HCEC 1CT (cell line): ENCODE measurements around the gene GOLGA8N.
"Not testable (repeated sequence)": the region's sequence is repeated elsewhere in the genome, so short reads cannot be mapped to it uniquely, and the experiment has no call there.

Experiments used
- DNase-seq: peaks from one replicate; pipeline ENCODE4 v3.0.0-alpha.2; 2017

Gene GOLGA8N

DNA sequence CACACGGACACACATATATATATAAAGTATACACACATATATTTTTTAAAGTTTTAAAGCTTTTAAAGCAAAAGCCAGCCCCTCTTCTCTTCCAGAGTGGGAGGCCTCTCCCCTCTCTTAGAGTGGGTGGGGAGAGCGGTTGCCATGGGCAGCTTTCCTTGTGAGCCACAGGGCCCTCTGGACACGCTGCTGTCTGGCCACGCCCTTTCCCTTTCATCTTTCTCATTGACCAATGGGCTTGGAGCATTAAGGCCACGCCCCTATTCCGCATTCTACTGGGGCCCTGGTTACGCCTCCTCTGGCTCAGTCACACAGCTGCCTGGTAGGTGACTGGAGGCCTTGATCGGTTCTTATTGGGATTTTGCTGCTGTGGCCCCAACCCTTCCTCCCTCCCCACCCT lies at the start of gene GOLGA8N:
GOLGA8N (plus strand) TSS at position 306 of the 400 bp plus-strand sequence.
- not testable (repeated sequence) for DNase-seq

DNA sequence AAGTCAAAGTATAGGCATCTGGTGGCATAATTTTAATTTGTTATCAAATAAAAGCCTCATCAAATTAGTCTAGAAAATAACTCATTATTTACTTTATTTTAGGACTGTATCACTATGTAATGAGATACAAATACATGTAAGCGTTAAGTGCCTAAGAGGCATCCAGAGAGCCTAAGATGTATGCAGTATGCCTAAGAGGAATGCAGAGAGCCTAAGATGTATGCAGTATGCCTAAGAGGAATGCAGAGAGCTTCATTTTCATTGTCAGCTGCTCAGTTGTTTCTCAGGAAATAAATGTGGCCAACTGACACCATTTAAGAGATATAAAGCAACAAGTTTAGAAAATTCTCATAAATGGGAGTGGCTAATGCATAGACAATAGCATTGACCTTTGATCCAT lies 49.8 kb upstream of the GOLGA8N start:
- DNase-seq: not testable (repeated sequence)

DNA sequence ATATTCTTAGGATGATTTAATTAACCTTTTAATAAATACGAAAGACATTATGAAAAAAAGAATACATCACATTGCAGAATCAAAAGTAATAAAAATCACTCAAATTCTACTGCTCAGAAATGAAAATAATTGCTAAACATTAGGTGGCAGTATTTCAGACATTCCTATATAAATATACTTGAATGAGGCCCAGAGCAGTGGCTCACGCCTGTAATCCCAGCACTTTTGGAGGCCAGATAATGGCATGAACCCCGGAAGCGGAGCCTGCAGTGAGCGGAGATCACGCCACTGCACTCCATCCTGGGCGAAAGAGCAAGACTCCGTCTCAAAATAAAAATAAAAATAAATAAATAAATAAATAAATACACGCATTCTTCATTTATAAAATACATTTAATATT lies 48.1 kb upstream of the GOLGA8N start:
- not testable (repeated sequence) for DNase-seq

DNA sequence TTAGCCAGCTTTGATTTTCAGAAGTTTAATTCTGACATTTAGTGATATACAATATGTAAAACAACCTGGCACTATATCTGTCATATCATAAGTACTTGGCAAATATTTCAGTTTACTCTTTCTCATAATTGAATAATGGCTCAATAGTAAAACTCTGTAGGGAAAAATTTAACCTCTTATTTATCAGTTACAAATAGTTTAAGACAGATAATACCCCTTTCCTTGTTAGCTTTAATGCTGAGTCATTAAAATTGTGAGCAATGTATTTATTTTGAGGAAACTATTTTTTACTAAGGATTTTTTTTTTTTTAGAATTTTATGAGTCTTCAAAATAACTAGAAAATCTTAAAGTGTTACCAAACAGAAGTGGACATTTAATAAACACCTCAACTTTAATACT lies 38.7 kb upstream of the GOLGA8N start:
- not testable (repeated sequence) for DNase-seq

DNA sequence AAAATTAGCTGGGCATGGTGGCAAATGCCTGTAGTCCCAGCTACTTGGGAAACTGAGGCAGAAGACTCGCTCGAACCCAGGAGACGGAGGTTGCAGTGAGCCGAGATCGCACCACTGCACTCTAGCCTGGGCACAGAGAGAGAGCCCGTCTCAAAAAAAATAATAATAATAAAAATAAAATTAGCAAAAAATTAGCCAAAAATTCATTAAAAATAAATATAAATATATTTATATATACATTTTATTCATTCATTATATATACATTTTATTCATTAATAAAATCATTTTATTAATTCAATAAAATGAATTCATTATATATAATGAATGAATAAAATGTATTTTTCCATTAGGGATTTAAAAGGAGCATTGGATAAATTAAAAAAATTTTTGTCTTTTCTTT lies 31.1 kb upstream of the GOLGA8N start:
- DNase-seq: not testable (repeated sequence)

DNA sequence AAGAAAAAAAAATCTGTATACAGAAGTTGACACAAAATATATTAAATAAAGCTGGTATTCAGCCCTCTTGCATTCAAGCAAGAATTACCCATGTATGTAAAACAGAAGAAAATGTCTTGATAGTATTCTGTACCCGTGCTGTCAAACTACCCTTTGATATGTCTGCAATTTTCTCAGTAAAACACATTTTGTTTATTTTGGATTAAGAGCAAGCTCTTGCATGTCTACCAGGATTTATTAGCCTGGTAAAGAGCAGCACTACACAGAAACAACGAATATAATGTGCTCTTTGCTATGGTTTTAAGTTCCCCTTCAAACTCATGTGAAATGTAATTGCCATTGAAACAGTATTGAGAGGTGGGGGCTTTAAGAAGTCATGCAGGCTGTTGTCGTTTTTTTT lies 24.3 kb upstream of the GOLGA8N start:
- not testable (repeated sequence) for DNase-seq

DNA sequence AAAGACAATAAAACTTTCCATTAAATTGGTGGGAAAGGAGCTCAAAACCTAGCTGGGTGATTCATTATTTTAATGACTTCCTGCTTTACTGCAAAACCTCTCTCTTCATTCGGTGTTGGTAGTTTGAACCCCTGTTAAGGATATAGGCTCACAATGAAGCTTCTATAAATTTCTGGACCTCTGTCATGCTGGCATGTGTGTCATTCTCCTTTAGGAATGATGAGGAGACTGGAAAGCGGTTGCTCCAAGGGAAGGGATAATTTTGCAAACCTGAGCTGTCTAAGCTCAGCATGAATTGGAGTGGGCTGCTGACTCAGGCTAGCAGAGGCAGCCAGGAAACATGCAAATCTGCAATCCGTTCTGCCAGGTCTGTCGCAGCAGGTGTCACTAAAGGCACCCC lies 14.8 kb upstream of the GOLGA8N start:
- not testable (repeated sequence) for DNase-seq

DNA sequence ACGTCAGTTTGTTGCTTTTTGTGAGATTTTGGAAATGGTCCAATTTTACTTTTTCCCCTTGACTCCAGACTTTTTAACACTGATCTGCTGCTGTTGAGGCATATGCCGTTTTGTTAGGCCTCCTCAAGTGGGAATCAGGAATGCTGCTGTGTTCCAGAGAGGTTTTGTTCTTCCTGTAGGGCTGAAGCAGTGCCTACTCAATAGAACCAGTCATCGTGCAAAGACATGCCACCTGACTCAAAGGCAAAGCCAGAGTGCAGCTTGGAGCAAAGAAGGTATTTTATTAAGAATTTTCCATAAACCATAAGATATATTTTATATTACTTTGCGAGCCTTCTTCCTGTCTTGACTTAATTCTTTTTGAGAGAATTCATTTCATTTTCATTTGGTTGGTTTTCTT lies 7.4 kb upstream of the GOLGA8N start:
- not testable (repeated sequence) for DNase-seq

DNA sequence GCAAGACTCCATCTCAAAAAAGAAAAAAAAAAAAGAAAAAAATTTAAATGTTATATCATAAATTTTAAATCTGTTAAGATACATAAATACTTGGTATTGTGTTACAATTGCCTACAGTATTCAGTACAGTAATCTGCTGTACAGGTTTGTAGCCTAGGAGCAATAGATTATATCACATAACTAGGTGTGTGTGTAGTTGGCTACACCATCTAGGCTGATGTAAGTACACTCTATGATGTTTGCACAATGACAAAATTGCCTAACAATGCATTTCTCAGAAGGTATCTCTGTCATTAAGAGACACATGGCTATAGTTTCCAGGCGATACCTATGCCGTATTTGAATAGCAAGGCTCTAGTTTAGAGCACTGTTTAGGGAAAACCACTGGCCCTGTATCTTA lies 16.3 kb downstream of the GOLGA8N start:
- not testable (repeated sequence) for DNase-seq

DNA sequence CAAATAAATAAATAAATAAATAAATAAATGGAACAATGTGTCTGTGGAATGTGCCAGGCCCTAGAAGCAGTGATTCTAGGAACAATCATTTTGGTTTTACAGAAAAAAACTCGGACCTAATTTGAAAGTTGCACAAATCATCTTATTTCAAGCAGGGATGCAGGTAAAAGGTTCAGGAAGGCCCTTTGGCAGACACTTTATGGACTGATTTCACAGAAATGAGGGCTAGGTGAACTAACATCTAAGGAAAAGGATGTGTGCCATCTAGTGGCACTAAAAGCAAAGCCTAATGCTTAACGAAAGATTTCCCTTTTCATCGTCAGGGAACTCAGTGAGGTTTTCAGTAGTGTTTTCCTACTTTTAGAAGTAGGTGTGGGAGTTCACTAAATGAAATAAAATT lies 17.5 kb downstream of the GOLGA8N start:
- DNase-seq: peak; percentile 36

DNA sequence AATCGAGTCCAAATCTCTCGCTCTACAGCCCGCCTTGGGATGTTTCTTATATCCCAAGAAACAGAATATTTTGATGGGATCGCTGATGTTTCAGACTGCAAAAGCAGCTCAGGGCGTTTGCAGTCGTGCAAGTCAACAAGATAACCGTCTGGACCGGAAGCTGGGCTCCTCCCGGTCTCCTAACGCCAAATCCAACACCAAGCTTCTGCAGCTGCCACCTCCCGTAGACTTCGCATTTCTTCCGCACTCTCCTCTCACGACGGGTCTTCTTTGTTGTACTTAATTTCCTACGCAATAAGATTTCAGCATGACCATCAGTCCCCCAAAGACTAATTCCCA lies 21.4 kb downstream of the GOLGA8N start:
- DNase-seq: not testable (repeated sequence)

DNA sequence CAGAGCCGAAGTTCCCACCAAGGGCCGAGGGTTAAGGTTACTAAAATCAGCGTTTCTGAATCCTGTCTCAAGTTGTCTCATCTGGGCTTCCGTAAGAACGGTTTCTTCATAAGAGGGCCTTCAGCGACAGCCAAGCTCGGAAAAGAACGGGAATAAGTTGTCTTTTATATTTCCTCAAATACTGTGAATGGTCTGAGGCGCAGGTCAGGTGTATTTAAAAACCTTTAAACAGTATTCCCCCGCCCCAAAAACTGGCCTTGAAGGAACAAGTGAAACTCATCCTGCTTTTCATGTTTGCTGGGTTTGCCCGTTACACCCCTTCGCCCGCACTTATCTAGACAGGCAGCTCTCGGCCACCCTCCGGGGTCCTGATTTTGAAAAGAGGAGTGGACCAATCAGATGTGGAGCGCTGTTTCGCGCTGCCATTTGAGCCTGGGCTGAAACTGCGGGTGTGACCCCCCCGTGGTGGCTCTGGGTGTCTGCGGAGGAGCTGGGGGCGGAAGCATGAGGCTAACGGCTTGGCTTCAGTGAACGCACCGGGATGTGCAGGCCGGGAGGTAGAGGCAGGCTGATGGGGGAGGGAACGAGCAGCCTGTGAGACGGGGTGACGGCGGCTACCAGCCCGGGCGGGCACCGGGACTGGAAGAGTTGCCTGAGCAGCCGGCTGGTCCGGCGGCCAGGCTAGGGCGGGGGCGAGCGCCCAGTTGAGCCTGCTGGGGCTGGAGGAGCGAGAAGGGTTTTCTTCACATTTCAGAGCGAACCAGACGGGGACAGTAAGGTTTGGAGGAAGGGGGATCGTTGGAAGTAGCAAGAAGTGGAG lies 22.0 kb downstream of the GOLGA8N start, which contains the start of gene ARHGAP11A:
ARHGAP11A (plus strand) TSS at position 454 of the 820 bp plus-strand sequence. CDS start 708 bp downstream, outside the sequence.
- peak; percentile 86 for DNase-seq

DNA sequence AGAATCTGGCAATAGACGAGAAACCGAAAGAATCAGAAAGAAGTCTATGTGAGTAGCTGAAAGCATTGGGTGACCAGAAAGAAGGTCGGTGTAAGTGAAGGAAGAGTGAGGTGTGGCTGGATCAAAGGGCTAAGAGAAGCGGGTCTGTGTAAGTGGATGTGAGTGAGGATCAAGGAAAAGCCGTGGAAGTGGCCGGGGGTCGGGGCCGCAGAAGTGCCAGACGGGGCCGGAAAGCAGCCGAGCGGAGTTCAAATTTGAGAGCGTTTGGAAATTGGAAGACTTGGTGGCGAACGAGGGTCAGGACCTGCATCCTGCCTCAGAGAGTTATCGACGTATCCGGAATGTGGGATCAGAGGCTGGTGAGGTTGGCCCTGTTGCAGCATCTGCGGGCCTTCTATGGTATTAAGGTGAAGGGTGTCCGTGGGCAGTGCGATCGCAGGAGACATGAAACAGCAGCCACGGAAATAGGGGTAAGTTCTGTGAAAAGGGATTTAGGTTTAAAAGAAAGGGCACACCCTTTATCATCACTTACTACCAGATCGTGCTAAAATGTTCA lies 22.7 kb downstream of the GOLGA8N start:
- not testable (repeated sequence) for DNase-seq

DNA sequence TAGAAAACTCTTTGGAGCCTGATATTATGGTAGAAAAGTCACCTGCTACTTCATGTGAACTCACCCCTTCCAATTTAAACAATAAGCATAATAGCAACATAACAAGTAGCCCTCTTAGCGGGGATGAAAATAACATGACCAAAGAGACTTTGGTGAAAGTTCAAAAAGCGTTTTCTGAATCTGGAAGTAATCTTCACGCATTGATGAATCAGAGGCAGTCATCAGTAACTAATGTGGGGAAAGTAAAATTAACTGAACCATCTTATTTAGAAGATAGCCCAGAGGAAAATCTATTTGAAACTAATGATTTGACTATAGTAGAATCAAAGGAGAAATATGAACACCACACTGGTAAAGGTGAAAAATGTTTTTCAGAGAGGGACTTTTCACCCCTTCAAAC lies 43.2 kb downstream of the GOLGA8N start:
- DNase-seq: no peak

DNA sequence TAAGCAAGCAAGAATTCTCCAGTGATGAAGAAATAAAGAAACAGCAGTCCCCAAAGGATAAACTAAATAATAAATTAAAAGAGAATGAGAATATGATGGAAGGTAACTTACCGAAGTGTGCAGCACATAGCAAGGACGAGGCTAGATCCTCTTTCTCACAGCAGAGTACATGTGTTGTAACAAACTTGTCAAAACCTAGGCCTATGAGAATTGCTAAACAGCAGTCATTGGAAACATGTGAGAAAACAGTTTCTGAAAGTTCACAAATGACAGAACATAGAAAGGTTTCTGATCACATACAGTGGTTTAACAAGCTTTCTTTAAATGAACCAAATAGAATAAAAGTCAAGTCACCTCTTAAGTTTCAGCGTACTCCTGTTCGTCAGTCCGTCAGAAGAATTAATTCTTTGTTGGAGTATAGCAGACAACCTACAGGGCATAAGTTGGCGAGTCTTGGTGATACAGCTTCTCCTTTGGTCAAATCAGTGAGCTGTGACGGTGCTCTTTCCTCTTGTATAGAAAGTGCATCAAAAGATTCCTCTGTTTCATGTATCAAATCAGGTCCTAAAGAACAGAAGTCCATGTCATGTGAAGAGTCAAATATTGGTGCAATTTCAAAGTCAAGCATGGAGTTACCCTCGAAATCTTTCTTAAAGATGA lies 43.8 kb downstream of the GOLGA8N start:
- no peak for DNase-seq

DNA sequence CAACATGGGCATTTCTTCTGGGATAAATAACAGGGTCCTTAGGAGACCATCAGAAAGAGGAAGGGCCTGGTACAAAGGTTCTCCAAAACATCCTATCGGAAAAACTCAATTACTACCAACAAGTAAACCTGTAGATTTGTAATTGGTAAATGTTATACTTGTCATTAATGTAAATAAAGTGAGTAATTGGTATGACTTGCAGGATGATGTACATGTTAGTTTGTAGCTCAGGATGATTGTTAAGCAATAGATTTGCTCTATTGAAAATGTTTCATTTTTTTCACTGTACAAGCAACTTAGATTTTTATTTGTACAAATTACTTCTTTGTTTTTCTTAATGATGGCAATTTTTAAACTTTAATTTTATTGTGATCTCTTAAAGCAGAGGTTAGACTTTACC lies 44.4 kb downstream of the GOLGA8N start:
- no peak for DNase-seq

DNA sequence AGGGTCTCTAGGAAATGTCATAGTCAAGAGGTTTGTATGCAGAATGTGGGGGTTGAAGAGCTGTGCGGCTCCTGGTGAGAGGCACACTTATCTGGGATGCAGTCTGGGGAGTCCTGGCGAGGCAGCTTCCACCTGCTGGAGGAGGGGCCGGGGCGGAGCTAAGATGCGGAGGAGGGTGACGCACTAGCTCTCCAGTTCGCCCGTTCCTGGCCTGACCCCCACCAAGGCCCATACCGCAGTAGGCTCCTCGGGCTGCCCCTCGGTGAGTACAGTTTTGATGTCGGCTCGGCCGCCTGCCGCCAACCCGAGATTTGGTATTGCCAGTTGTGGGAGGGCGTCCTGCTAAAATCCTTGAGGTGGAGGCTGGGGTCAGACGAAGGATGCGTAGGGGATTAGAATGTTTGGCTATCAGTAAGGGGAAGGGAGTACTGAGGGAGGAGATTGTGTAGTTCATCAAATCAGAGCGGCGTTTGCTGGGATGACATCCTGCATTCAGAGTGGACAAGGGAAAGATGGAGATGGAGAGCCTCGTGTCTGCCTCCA lies 48.3 kb downstream of the GOLGA8N start, which contains the start of gene SCG5:
SCG5 (plus strand) TSS at position 194 of the 543 bp plus-strand sequence. CDS start 1,883 bp downstream, outside the sequence.
- no peak for DNase-seq

DNA sequence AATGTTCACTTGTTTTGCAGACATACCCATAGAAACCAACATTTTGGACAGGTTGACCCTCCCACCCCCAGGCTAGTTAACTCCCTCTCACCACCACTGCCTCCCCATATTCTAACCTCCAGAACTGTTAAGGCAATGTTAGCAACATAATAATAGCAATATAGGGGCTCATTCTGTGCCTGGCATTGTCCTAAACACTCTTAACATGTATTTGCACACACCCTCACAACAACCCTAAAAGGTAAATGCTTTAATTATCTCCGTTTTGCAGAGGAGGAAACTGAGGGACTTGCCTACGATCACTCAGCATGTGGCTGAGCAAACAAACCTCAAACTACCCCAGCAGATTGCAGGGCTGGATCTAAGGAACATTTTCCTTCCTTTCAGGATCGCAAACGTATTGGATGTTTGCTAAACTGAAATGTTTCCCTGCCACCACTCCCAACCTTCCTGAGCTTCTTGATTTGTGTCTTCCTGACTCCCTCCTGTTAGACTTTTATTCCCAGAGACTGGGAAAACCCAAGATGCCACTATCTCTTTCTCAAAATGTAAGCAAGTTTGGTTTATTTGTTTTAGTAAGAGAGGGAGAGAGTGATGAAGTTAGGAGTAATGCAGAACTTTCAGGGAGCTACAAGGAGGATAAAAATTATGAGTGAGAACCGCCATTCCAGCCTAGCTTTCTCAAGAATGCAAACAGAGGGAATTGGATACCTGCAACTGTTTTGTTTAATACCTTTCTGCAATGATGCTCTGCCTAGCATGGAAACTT lies 49.6 kb downstream of the GOLGA8N start:
- DNase-seq: no peak

DNA sequence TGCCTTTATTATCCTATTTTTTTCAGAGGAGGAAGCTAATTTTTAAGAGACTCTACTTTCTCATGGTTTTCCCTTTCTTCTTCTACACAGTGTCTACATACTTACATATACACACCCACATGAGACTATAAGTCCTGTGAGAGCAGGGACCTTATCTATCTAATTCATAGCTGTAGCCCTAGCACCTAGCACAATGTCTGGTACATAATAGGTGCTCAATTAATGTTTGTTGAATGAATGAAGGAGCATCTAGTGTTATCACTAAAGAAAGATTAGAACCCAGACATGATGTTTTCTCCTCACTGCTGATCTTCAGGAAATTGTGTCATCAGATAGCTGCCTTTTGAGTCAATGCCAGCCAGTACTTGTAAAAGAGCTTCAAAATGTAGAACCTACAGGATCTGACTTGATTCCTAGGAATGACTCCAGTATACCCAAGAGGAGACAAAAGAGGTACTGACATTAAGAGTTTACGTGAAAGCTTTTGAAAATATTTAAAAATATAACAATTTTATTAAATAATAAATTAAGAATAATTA lies 50.7 kb downstream of the GOLGA8N start:
- DNase-seq: no peak

DNA sequence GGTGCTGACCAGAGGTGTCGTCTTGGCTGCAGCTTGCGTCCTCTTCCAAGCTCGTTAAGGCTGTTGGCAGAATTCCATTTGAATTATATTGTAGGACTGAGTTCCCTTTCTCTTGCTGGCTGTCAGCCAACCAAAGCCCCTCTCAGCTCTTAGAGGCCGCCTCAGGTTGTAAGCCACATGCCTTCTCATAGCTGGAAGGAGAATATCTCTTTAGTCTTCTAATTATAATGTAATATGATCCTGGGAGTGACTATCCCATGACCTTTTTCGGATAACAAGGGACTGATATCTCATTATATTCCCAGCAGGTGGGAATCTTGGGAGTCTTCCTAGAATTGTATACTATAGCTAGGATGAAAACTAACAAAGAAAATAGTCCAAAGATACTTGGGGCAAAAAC lies 53.0 kb downstream of the GOLGA8N start:
- DNase-seq: no peak

DNA sequence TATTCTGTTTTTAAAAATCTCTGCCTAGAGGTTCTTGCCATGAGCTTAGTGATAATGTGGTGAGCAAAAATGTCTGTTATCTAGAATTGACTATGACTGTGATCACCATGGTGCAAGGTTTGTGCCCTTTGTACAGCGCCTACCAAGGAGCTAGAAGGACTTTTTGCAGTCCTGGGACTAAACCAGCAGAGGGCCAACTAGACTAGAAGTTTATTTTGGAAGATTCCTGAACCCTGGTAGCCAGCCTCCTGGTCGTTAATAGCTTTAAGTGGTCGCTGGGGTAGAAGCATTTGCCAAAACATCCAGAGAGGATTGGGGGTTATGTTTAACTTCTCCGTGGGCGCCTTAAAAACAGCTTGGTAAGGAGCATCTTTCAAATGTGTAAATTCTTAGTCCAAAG lies 56.1 kb downstream of the GOLGA8N start:
- peak; percentile 45 for DNase-seq

DNA sequence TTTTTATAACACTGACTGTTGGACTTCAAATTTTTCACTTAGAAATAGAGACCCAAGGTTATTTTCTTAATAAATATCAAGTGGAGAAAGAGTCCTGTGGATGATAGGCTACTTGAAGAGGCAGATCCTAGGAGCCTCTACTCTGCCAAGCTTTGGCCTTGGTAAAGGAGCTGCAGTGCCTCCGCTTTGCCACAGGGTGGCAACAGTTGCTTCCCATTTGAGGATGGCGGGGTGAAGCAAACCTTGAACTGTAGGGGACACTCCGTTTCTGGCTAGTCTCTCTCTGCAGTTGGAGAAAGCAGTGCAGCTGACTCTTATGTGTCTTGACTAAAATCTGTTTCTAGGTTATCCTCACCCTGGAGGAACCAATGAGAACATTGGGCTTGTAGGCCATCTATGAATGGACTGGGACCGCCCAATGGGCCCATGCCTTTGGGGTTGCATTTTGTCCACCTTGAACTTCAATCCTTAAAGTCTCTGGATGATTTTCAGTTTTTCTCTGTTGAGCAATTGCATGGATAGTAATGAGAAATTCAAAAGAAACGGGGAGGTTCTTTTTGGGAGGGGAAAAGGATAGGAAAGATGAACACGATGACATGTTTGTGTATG lies 58.1 kb downstream of the GOLGA8N start:
- peak; percentile 75 for DNase-seq
